Endothelial cell of umbilical vein (primary cell): ENCODE results near the gene ERGIC2. TPM values are rescaled to one million over a fixed set of nuclear protein-coding genes. Genes with fewer than 3 reads are reported as not detected.

ENCODE experiments used
- BruUV-seq: library from RNA; stranded (reverse); fragments of 400-500 nt; replicated peaks from 2 replicates; lab custom pipeline; 2021; lab: Mats Ljungman, UMichigan
- CTCF ChIA-PET: fragments of 300-600, 350-600 bp; sonication (Branson Sonifier 250); formaldehyde crosslinking; loops from one replicate; lab custom pipeline; 2021; ENCODE audit warnings: antibody characterized with exemption, inconsistent platforms; lab: Charles Lee
- POLR2A ChIA-PET: fragments of 300-600, 350-600 bp; sonication (Branson Sonifier 250); formaldehyde crosslinking; loops from one replicate; lab custom pipeline; 2021; ENCODE audit warnings: antibody characterized with exemption, inconsistent platforms; lab: Charles Lee
- DNase-seq: peaks from one replicate; pipeline ENCODE4 v3.0.0-alpha.2; 2011; ENCODE audit warnings: low read depth, low spot score
- FAIRE-seq: peaks from 2 replicates; lab custom pipeline; 2011; peaks lifted over from hg19 to GRCh38; lab: Jason Lieb, UNC
- H2AFZ ChIP-seq: 2 replicates; pipeline ENCODE4 v1.6.0; 2012; ENCODE audit warnings: low read depth, low read length, control low read depth, inconsistent platforms
- H3K27ac ChIP-seq: 2 replicates; pipeline ENCODE4 v1.5.1; 2011; ENCODE audit warnings: low read depth, mild to moderate bottlenecking, control low read depth, low read length, moderate library complexity; ENCODE audit not compliant: insufficient read depth
- H3K27me3 ChIP-seq, 2 experiments: 2 replicates each; pipeline versions ENCODE4 v1.6.0 to v1.6.1; 2011; ENCODE audit warnings: low read length in 2 of 2, mixed read lengths in 1 of 2; ENCODE audit not compliant: control insufficient read depth in 2 of 2, insufficient read depth in 2 of 2
- H3K36me3 ChIP-seq, 2 experiments: 2 replicates in 1 of 2; 3 replicates in 1 of 2; pipeline ENCODE4 v1.5.1; 2011; ENCODE audit warnings: low read length in 2 of 2, mild to moderate bottlenecking in 1 of 2, moderate library complexity in 1 of 2; ENCODE audit not compliant: control insufficient read depth in 2 of 2, insufficient read depth in 2 of 2; ENCODE audit errors: extremely low read depth in 1 of 2
- H3K4me1 ChIP-seq: 3 replicates; pipeline ENCODE4 v1.5.1; 2011; ENCODE audit warnings: mild to moderate bottlenecking, low read length; ENCODE audit not compliant: control insufficient read depth, insufficient read depth; ENCODE audit errors: extremely low read depth
- H3K4me2 ChIP-seq: 2 replicates; pipeline ENCODE4 v1.6.1; 2011; ENCODE audit warnings: low read length, control low read depth, mixed read lengths; ENCODE audit not compliant: insufficient read depth
- H3K4me3 ChIP-seq, 3 experiments: fragments of 200-600 bp in 1 of 3; sonication (generic), shearing (Covaris generic) in 1 of 3; replicated peaks in 1 of 3; 2 replicates each; pipeline ENCODE4 v1.5.1; 2011 to 2016; ENCODE audit warnings: control low read depth in 3 of 3, low read length in 3 of 3, mild to moderate bottlenecking in 2 of 3, inconsistent platforms in 1 of 3, low read depth in 1 of 3, moderate library complexity in 1 of 3; ENCODE audit not compliant: insufficient read depth in 1 of 3
- H3K79me2 ChIP-seq: 2 replicates; pipeline ENCODE4 v1.6.0; 2012; ENCODE audit warnings: low read length, inconsistent platforms; ENCODE audit not compliant: control insufficient read depth, insufficient read depth
- H3K9ac ChIP-seq: replicated peaks from 2 replicates; pipeline ENCODE3; 2011; ENCODE audit warnings: low read length, control low read depth; ENCODE audit not compliant: insufficient read depth; ENCODE audit errors: extremely low read depth
- H3K9me1 ChIP-seq: replicated peaks from 3 replicates; pipeline ENCODE4 v1.6.0; 2011; ENCODE audit warnings: mild to moderate bottlenecking, low read length; ENCODE audit not compliant: control insufficient read depth, insufficient read depth; ENCODE audit errors: extremely low read depth
- H3K9me3 ChIP-seq: replicated peaks from 2 replicates; pipeline ENCODE4 v1.5.1; 2012; ENCODE audit warnings: low read length, inconsistent platforms; ENCODE audit not compliant: control insufficient read depth, insufficient read depth
- H4K20me1 ChIP-seq: replicated peaks from 2 replicates; pipeline ENCODE3; 2011; ENCODE audit warnings: mild to moderate bottlenecking, low read length; ENCODE audit not compliant: control insufficient read depth, insufficient read depth; ENCODE audit errors: extremely low read depth
- CTCF ChIP-seq, 2 donors: IDR thresholded peaks; 1 replicate in 1 of 2; 2 replicates in 1 of 2; pipeline ENCODE4 v1.5.1; 2011; ENCODE audit warnings: low read length in 2 of 2, mild to moderate bottlenecking in 2 of 2, moderate library complexity in 2 of 2, control low read depth in 1 of 2, inconsistent platforms in 1 of 2, low read depth in 1 of 2; ENCODE audit not compliant: insufficient read depth in 1 of 2; ENCODE audit errors: extremely low read depth in 1 of 2
- EZH2 ChIP-seq: IDR thresholded peaks from 2 replicates; pipeline ENCODE4 v1.6.1; 2012; ENCODE audit warnings: borderline replicate concordance, low read depth, mild to moderate bottlenecking, moderate library complexity, low read length, inconsistent platforms; ENCODE audit not compliant: severe bottlenecking
- FOS ChIP-seq: IDR thresholded peaks from 2 replicates; pipeline ENCODE4 v1.6.1; 2011; ENCODE audit warnings: mild to moderate bottlenecking, low read length, moderate library complexity, borderline replicate concordance; ENCODE audit not compliant: insufficient read depth
- GATA2 ChIP-seq: IDR thresholded peaks from 2 replicates; pipeline ENCODE4 v1.7.0; 2011; ENCODE audit warnings: low read depth, mild to moderate bottlenecking, moderate library complexity, mixed read lengths, low read length; ENCODE audit not compliant: insufficient read length, insufficient read depth
- JUN ChIP-seq: IDR thresholded peaks from 2 replicates; pipeline ENCODE4 v1.6.1; 2011; ENCODE audit warnings: borderline replicate concordance, low read depth; ENCODE audit not compliant: insufficient read length, insufficient read depth
- MAX ChIP-seq: IDR thresholded peaks from 2 replicates; pipeline ENCODE4 v1.6.1; 2011; ENCODE audit not compliant: insufficient read depth, insufficient read length
- MYC ChIP-seq: IDR thresholded peaks from one replicate; pipeline ENCODE4 v1.6.1; 2011; ENCODE audit warnings: mild to moderate bottlenecking, low read depth, low read length
- POLR2A ChIP-seq: IDR thresholded peaks from 2 replicates; pipeline ENCODE4 v1.6.1; 2012; ENCODE audit warnings: low read depth, mild to moderate bottlenecking, control low read depth, low read length
- POLR2AphosphoS5 ChIP-seq: IDR thresholded peaks from 2 replicates; pipeline ENCODE4 v1.6.1; 2012; ENCODE audit warnings: low read depth, mild to moderate bottlenecking, control low read depth, low read length, moderate library complexity; ENCODE audit not compliant: insufficient read depth
- dilution Hi-C: fragments of 300-500 bp; cut with MboI; formaldehyde crosslinking; loops from one replicate; pipeline ENCODE4 v1.15.0; 2019; ENCODE audit warnings: low sequenced_read_pairs; ENCODE audit not compliant: extremely low pct_ligation_motif_present
- intact Hi-C: fragments of 100-400 bp; cut with micrococcal nuclease; formaldehyde crosslinking; loops from one replicate; pipeline ENCODE4 v1.10.0; 2022
- polyA plus RNA-seq, 4 experiments: library from polyadenylated mRNA; depleted of rRNA in 3 of 4; stranded (reverse) in 3 of 4; unstranded in 1 of 4; fragments of >200 nt; gene quantifications; 2 replicates each; pipeline versions ENCODE4 v1.2.1 to v1.2.3, GENCODE V29; 2011 to 2012; ENCODE audit warnings: missing spikeins in 1 of 4
- total RNA-seq: library from RNA; stranded (reverse); gene quantifications from 2 replicates; pipeline ENCODE4 v1.2.3, GENCODE V29; 2021

The ERGIC2 gene
- total and polyA plus RNA-seq, 2 donors (not counting 3 experiments of a cell fraction or from before 2014, with no cell fraction given) = 20.3 to 60.6 TPM

GRCh38 chr12:29414368-29414767 is 33.4 kb upstream of the ERGIC2 start:
- Histone ChIP-seq H3K27me3 (peaks cover 0 to 2% of the 10 kb centered on the region in 2 experiments), H3K9ac (no peak overlapping the region), H3K27ac (no peak overlapping the region), H3K4me3 (no peak overlapping the region), H3K4me1 (no peaks in the 10 kb centered on the region), H3K9me1 (no peaks in the 10 kb centered on the region), H2AFZ (no peak overlapping the region), H4K20me1 (no peaks in the 10 kb centered on the region), H3K4me2 (no peak overlapping the region), H3K9me3 (no peaks in the 10 kb centered on the region), H3K79me2 (no peaks in the 10 kb centered on the region), H3K36me3 (no peaks in the 10 kb centered on the region)
- ChIA-PET CTCF (no interaction called here), POLR2A (no interaction called here)
- intact Hi-C loops = no loop called here
- dilution Hi-C loops = no loop called here
- no peak for FAIRE-seq
- TF ChIP-seq POLR2A = no peak
- no peak for TF ChIP-seq MAX
- TF ChIP-seq MYC = no peak
- no peak for TF ChIP-seq FOS
- no peak for TF ChIP-seq CTCF (IDR thresholded peaks at IDR 0.05; ENCODE audit: extremely low read depth in 1 of 2, insufficient read depth in 1 of 2, low read depth in 1 of 2, low read length in 2 of 2)
- TF ChIP-seq JUN = no peak
- TF ChIP-seq EZH2 = no peak
- TF ChIP-seq GATA2 = no peak
- no peak for TF ChIP-seq POLR2AphosphoS5
- no peak for DNase-seq
- BruUV-seq = no TSS peak
